ENCODE data around the gene FAAH. TPM values are rescaled to one million over a fixed set of nuclear protein-coding genes. Genes with fewer than 3 reads are reported as not detected.

The FAAH gene
- total and polyA plus RNA-seq, 10 of the 15 experiments (the other 5 are each of a cell fraction or from before 2014, with no cell fraction given), result 0.07 to 2.5 (median 0.64) TPM; not detected in 1

DNA sequence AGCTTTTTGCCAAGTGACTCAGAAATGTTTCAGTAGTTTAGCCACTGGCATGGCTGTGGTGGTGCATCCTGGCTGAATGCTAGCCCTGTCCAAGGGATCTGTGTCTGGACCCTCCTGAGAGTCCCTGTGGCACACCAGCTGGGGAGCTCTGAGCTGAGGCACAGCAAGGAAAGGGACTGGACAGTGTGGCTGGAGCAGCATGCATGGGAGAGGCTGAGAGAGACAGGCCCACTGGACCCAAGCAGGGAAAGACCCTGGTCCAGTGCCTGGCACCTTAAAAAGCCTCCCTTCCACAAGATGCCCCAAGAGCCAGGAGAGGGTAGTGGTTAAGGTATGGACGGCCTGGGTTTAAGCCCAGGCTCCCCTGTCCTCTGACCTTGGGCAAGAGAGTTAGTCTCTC, 35.3 kb downstream of the FAAH start:
- ATAC-seq, result no peak
- Histone ChIP-seq H3K4me2 (ENCODE audit: control insufficient read depth, insufficient read depth) (no peak overlapping the region), H4K20me1 (ENCODE audit: control insufficient read depth, insufficient read depth) (no peaks in the 10 kb centered on the region), H3K9me3 (replicated peaks; ENCODE audit: control insufficient read depth, insufficient read depth, low read length) (no peaks in the 10 kb centered on the region), H2AFZ (ENCODE audit: control insufficient read depth, low read depth, low read length) (no peak overlapping the region), H3K79me2 (ENCODE audit: control insufficient read depth, insufficient read depth, low read length) (no peaks in the 10 kb centered on the region), H3K4me3 (no peak overlapping the region), H3K27ac (ENCODE audit: control insufficient read depth, insufficient read depth) (no peak overlapping the region), H3K36me3 (ENCODE audit: control insufficient read depth in 2 of 2, insufficient read depth in 2 of 2, low read length in 1 of 2) (no peaks in the 10 kb centered on the region), H3K27me3 (replicated peaks in 1 of 2; ENCODE audit: control insufficient read depth in 2 of 2, insufficient read depth in 2 of 2, low read length in 1 of 2) (peaks cover 0 to 1% of the 10 kb centered on the region in 2 experiments; a peak in 2 of 4 replicates), H3K9ac (ENCODE audit: control insufficient read depth, insufficient read depth, low read length) (no peak overlapping the region), H3K4me1 (ENCODE audit: control insufficient read depth, insufficient read depth, low read length) (no peaks in the 10 kb centered on the region)
- ChIA-PET RAD21 (ENCODE audit: unreplicated experiment) (no interaction called here), CTCF (no interaction called here), POLR2A (no interaction called here), SMC1A (ENCODE audit: uncharacterized antibody, unreplicated experiment) (no interaction called here)
- TF ChIP-seq ZZZ3 (IDR thresholded peaks at IDR 0.05; ENCODE audit: control insufficient read depth, insufficient read length, low read depth) (no peak), SMC3 (IDR thresholded peaks at IDR 0.05; ENCODE audit: borderline replicate concordance, low read length) (no peak), SPI1 (IDR thresholded peaks at IDR 0.05; ENCODE audit: borderline replicate concordance, insufficient read depth, low read depth, low read length) (no peak), TBL1XR1 (IDR thresholded peaks at IDR 0.05; ENCODE audit: low read depth, low read length) (no peak), NFYB (IDR thresholded peaks at IDR 0.05; ENCODE audit: insufficient read depth, low read depth, low read length) (no peak), BACH1 (IDR thresholded peaks at IDR 0.05; ENCODE audit: borderline replicate concordance) (no peak), NRF1 (conservative IDR thresholded peaks at IDR 0.05; ENCODE audit: low read depth, low read length) (no peak), MYB (IDR thresholded peaks at IDR 0.05; ENCODE audit: borderline replicate concordance, low read depth, low read length) (no peak), SMAD1 (IDR thresholded peaks at IDR 0.05; ENCODE audit: low read depth, partially characterized antibody) (no peak), CHD2 (IDR thresholded peaks at IDR 0.05; ENCODE audit: borderline replicate concordance, low read depth, low read length) (no peak), EGR1 (IDR thresholded peaks at IDR 0.05; ENCODE audit: borderline replicate concordance in 1 of 2, low read depth in 2 of 2, low read length in 2 of 2) (no peak), ZNF207 (IDR thresholded peaks at IDR 0.05; ENCODE audit: borderline replicate concordance) (no peak), ZNF274 (IDR thresholded peaks at IDR 0.05; ENCODE audit: insufficient read depth, insufficient read length) (no peak), ZNF384 (IDR thresholded peaks at IDR 0.05; ENCODE audit: borderline replicate concordance, low read depth, low read length) (no peak), YY1 (IDR thresholded peaks at IDR 0.05; ENCODE audit: low read depth, low read length) (no peak)
- TF ChIP-seq, protein P1, sequence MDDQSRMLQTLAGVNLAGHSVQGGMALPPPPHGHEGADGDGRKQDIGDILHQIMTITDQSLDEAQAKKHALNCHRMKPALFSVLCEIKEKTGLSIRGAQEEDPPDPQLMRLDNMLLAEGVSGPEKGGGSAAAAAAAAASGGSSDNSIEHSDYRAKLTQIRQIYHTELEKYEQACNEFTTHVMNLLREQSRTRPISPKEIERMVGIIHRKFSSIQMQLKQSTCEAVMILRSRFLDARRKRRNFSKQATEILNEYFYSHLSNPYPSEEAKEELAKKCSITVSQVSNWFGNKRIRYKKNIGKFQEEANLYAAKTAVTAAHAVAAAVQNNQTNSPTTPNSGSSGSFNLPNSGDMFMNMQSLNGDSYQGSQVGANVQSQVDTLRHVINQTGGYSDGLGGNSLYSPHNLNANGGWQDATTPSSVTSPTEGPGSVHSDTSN (IDR thresholded peaks at IDR 0.05; ENCODE audit: insufficient replicate concordance, low read depth, low read length), result no peak
- BruUV-seq (replicated peaks), result no TSS peak
- intact Hi-C loops (cut with micrococcal nuclease; ENCODE audit: unreplicated experiment) (no loop called here), in situ Hi-C loops (cut with MboI) (no loop called here)
- FAIRE-seq, result no peak
- WGBS (ENCODE audit: insufficient coverage, insufficient replicate concordance, low lambda C conversion rate, missing lambda C conversion rate), result 0% methylated on average over 1 of the region's 1 CpG
- DNase-seq (ENCODE audit: low read depth, low spot score), result no peak
